ENCODE measurements around the gene ACKR2. TPM values are rescaled to one million over a fixed set of nuclear protein-coding genes. Genes with fewer than 3 reads are reported as not detected.

The ACKR2 gene
- total and polyA plus RNA-seq, 2 of the 13 experiments (the other 11 are each of a cell fraction or from before 2014, with no cell fraction given): 1.1 to 1.9 TPM

DNA sequence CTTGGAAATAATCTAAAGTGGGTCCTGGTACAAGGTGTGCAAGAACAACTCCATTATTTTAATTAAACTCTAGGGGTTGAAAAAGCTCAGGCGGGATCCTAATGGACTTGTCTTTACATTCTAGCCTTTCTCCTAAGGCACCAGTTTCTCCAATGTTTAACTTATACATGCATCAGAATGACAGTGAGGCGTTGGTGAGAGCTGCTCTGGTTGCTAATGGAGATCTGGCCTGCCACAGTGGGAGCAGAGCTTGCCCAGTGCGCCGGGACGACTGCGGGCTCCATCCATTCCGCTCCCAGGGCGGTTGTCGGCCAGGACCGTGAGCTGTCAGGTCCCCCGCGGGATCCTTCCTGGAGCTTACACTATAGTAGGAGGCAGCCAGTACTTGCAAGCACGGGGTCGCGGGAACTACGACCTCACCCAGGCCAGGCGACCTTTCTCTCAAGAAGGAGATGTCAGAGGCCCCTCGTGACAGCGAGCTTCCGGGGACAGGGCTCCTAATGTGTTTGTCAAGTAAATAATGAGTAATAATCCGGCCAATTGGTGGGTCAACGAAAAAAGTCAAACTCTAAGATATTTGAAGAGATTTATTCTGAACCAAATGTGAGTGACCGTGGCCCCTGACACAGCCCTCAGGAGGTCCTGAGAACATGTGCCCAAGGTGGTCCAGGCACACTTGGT, 4.0 kb upstream of the ACKR2 start (continued):
- TF ChIP-seq TCF7L2 (IDR thresholded peaks at IDR 0.05; ENCODE audit: low read depth, low read length) (no peak), POLR2AphosphoS5 (IDR thresholded peaks at IDR 0.05; ENCODE audit: low read depth, low read length) (peak; percentile 45), SRY (CRISPR knock-in tag; IDR thresholded peaks at IDR 0.05) (no peak), ZNF230 (CRISPR knock-in tag; IDR thresholded peaks at IDR 0.05) (no peak), JUN (CRISPR knock-in tag; IDR thresholded peaks at IDR 0.05) (peak; percentile 64; the same call in 1 of the 2 replicates), MBD4 (IDR thresholded peaks at IDR 0.05; ENCODE audit: borderline replicate concordance, low read length) (no peak), XBP1 (CRISPR knock-in tag; IDR thresholded peaks at IDR 0.05) (no peak), REPIN1 (CRISPR knock-in tag; IDR thresholded peaks at IDR 0.05; ENCODE audit: borderline replicate concordance, low read depth) (no peak)
- TF ChIP-seq, protein P1, sequence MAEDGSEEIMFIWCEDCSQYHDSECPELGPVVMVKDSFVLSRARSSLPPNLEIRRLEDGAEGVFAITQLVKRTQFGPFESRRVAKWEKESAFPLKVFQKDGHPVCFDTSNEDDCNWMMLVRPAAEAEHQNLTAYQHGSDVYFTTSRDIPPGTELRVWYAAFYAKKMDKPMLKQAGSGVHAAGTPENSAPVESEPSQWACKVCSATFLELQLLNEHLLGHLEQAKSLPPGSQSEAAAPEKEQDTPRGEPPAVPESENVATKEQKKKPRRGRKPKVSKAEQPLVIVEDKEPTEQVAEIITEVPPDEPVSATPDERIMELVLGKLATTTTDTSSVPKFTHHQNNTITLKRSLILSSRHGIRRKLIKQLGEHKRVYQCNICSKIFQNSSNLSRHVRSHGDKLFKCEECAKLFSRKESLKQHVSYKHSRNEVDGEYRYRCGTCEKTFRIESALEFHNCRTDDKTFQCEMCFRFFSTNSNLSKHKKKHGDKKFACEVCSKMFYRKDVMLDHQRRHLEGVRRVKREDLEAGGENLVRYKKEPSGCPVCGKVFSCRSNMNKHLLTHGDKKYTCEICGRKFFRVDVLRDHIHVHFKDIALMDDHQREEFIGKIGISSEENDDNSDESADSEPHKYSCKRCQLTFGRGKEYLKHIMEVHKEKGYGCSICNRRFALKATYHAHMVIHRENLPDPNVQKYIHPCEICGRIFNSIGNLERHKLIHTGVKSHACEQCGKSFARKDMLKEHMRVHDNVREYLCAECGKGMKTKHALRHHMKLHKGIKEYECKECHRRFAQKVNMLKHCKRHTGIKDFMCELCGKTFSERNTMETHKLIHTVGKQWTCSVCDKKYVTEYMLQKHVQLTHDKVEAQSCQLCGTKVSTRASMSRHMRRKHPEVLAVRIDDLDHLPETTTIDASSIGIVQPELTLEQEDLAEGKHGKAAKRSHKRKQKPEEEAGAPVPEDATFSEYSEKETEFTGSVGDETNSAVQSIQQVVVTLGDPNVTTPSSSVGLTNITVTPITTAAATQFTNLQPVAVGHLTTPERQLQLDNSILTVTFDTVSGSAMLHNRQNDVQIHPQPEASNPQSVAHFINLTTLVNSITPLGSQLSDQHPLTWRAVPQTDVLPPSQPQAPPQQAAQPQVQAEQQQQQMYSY (CRISPR knock-in tag; IDR thresholded peaks at IDR 0.05): 0 out of 2 replicates have a peak, but pooled peaks have one; percentile 18
- TF ChIP-seq, protein P2, sequence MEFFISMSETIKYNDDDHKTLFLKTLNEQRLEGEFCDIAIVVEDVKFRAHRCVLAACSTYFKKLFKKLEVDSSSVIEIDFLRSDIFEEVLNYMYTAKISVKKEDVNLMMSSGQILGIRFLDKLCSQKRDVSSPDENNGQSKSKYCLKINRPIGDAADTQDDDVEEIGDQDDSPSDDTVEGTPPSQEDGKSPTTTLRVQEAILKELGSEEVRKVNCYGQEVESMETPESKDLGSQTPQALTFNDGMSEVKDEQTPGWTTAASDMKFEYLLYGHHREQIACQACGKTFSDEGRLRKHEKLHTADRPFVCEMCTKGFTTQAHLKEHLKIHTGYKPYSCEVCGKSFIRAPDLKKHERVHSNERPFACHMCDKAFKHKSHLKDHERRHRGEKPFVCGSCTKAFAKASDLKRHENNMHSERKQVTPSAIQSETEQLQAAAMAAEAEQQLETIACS (CRISPR knock-in tag; IDR thresholded peaks at IDR 0.05): no peak
- TF ChIP-seq, protein P3, sequence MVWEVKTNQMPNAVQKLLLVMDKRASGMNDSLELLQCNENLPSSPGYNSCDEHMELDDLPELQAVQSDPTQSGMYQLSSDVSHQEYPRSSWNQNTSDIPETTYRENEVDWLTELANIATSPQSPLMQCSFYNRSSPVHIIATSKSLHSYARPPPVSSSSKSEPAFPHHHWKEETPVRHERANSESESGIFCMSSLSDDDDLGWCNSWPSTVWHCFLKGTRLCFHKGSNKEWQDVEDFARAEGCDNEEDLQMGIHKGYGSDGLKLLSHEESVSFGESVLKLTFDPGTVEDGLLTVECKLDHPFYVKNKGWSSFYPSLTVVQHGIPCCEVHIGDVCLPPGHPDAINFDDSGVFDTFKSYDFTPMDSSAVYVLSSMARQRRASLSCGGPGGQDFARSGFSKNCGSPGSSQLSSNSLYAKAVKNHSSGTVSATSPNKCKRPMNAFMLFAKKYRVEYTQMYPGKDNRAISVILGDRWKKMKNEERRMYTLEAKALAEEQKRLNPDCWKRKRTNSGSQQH (CRISPR knock-in tag; IDR thresholded peaks at IDR 0.05; ENCODE audit: low read depth): no peak; the same call in 1 of the 2 replicates
- TF ChIP-seq, protein P4, sequence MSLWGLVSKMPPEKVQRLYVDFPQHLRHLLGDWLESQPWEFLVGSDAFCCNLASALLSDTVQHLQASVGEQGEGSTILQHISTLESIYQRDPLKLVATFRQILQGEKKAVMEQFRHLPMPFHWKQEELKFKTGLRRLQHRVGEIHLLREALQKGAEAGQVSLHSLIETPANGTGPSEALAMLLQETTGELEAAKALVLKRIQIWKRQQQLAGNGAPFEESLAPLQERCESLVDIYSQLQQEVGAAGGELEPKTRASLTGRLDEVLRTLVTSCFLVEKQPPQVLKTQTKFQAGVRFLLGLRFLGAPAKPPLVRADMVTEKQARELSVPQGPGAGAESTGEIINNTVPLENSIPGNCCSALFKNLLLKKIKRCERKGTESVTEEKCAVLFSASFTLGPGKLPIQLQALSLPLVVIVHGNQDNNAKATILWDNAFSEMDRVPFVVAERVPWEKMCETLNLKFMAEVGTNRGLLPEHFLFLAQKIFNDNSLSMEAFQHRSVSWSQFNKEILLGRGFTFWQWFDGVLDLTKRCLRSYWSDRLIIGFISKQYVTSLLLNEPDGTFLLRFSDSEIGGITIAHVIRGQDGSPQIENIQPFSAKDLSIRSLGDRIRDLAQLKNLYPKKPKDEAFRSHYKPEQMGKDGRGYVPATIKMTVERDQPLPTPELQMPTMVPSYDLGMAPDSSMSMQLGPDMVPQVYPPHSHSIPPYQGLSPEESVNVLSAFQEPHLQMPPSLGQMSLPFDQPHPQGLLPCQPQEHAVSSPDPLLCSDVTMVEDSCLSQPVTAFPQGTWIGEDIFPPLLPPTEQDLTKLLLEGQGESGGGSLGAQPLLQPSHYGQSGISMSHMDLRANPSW (CRISPR knock-in tag; IDR thresholded peaks at IDR 0.05; ENCODE audit: borderline replicate concordance): 0 out of 2 replicates have a peak, but pooled peaks have one; percentile 54
